ENCODE data around the gene ZBTB38. TPM values are rescaled to one million over a fixed set of nuclear protein-coding genes. Genes with fewer than 3 reads are reported as not detected.

Gene ZBTB38
- total RNA-seq, 3 donors from 2014 or later = 96.0 to 153 (median 144) TPM

DNA sequence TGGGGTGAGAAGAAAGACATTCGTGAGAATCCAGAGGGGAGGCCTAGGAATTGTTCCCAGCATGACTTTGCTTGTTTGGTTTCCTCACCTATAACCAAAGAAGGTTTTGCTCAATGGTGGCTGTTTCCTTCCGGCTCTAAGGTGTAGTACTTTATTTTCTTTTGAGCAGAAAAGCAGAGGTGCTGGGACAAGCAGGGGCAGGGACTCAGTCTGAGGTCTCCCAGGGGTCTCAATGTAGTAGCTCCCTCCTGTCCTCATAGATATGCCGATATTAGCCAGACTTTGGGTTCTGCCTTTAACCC is 41.6 kb downstream of the ZBTB38 start:
- TF ChIP-seq, protein P1, sequence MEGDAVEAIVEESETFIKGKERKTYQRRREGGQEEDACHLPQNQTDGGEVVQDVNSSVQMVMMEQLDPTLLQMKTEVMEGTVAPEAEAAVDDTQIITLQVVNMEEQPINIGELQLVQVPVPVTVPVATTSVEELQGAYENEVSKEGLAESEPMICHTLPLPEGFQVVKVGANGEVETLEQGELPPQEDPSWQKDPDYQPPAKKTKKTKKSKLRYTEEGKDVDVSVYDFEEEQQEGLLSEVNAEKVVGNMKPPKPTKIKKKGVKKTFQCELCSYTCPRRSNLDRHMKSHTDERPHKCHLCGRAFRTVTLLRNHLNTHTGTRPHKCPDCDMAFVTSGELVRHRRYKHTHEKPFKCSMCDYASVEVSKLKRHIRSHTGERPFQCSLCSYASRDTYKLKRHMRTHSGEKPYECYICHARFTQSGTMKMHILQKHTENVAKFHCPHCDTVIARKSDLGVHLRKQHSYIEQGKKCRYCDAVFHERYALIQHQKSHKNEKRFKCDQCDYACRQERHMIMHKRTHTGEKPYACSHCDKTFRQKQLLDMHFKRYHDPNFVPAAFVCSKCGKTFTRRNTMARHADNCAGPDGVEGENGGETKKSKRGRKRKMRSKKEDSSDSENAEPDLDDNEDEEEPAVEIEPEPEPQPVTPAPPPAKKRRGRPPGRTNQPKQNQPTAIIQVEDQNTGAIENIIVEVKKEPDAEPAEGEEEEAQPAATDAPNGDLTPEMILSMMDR (IDR thresholded peaks at IDR 0.05) = no peak
- ATAC-seq (no peak), DNase-seq (no peak)
- Histone ChIP-seq H3K4me1 (ENCODE audit: low read depth) (peaks cover 38% of the 10 kb centered on the region), H3K4me3 (no peak overlapping the region), H3K9me3 (no peaks in the 10 kb centered on the region), H3K36me3 (ENCODE audit: low read depth) (no peaks in the 10 kb centered on the region)
- intact Hi-C loops (cut with DNase I, micrococcal nuclease) = no loop called here

DNA sequence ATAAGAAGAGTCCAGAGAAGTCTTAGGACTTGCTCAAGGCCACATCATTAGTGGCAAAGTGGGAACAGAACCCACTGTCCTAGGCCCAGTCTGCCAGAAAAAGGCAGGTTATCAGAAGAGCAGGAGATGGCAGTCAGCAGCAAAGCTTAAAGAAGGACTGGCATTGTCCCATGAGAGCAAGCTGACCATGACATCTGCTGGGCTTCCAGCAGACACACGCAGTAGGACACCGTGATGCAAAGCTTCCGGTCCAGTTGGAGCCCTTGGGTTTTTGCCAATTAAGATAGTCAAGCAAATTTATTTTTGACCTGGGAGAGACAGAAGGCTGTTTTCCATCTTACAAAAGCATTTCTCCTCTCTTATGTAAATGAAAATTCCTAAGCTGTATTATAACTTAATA is 42.1 kb downstream of the ZBTB38 start:
- H3K4me1 ChIP-seq (ENCODE audit: low read depth) = peaks cover 38% of the 10 kb centered on the region
- no peak overlapping the region for H3K4me3 ChIP-seq
- TF ChIP-seq, protein P1 (IDR thresholded peaks at IDR 0.05) = no peak
- intact Hi-C loops (cut with DNase I, micrococcal nuclease) = no loop called here
- H3K36me3 ChIP-seq (ENCODE audit: low read depth) = no peaks in the 10 kb centered on the region
- ATAC-seq = peak; percentile 34
- H3K9me3 ChIP-seq = no peaks in the 10 kb centered on the region
- DNase-seq = peak in 1 of 3 donors; percentile 45

DNA sequence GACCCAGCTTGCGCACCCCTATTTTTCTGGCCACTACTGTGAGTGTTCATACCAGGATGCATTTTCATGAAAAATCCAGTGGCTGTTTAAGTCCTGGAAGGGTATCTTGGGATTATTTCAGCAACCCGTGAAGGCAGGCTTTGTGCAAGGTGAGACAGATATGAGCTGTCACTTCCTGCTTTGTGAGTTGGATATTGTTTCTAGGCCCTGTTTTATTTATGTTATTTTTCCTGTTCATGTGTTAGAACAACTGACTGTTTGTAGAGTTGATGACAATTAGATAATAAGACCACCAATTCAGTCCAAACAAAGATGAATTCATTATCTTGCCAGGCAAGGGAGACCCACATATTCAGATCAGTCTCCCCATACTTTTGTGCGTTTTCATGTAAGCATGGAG is 42.5 kb downstream of the ZBTB38 start:
- Histone ChIP-seq H3K4me1 (ENCODE audit: low read depth) (peaks cover 38% of the 10 kb centered on the region), H3K36me3 (ENCODE audit: low read depth) (no peaks in the 10 kb centered on the region), H3K9me3 (no peaks in the 10 kb centered on the region), H3K4me3 (no peak overlapping the region)
- TF ChIP-seq, protein P1 (IDR thresholded peaks at IDR 0.05) = no peak
- intact Hi-C loops (cut with DNase I, micrococcal nuclease) = no loop called here
- no peak for DNase-seq
- ATAC-seq = peak; percentile 30

DNA sequence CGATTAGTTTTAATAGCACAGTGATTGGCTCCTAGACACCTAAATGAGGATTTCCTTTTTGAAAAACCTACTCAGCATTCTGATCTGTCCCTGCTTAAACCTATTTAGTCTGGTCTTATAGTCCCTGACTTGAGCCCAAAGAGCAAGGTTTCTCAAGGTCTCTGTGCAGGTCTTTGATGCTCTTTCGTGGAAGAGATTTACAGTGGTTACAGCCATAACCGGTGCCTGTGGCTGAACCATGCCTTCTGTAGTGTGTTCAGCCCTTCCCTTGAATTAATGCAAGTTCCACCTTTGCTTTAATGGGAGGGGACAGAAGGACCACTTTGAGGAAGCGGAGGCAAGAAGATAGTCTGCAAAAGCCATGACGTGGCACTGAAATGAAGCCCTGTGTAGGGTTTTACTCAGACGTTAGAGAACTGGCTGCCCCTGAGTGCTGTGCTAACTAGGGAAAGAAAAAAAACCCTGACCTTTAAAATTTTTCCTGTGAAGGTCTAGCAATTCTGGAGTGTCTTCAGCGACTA is 43.0 kb downstream of the ZBTB38 start:
- no peak overlapping the region for H3K4me3 ChIP-seq
- peak; percentile 40 for ATAC-seq
- DNase-seq = peak in 1 of 3 donors; percentile 46
- TF ChIP-seq, protein P1 (IDR thresholded peaks at IDR 0.05) = no peak
- intact Hi-C loops (cut with DNase I, micrococcal nuclease) = no loop called here
- no peaks in the 10 kb centered on the region for H3K9me3 ChIP-seq
- H3K36me3 ChIP-seq (ENCODE audit: low read depth) = no peaks in the 10 kb centered on the region
- H3K4me1 ChIP-seq (ENCODE audit: low read depth) = peaks cover 38% of the 10 kb centered on the region

DNA sequence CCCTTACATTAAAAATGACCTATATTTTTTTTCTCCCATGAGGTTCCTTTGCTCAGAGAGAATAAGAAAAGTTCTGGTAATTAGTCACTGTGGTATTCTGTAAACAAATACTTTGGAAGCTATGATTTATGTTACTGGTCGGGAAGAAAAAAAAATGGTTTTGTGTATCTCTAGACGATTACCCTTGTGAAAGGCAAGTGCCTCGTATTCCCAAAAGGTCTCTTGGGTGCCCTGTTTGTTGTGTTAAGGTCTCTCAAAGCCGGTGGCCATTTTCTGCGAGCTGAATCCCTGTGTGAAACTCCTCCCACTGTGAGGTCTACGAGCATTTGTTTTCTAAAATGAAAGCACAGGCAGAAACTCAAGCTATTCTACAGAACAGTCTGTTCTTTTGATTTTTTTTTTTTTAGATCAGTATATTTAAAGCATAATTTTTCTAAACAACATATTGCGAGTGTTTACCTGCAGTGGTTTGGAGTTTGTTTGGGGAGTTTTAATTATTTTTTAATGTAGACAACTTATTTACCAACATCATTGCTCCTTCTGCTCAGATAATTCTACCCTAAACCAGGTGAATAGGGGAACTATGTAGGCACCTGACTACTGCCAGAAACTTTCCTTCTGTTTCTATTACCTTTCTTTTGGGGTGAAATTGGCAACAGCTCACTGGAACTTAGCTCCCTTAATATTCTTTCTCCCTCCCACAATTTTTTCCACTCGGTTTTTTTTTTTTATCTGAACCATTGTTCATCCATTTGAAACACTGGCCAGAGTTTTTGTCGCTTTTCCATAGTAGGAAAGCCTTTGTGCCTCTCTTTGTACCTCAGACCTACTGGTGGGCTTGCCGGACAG is 44.0 kb downstream of the ZBTB38 start:
- intact Hi-C loops (cut with DNase I, micrococcal nuclease) = no loop called here
- no peaks in the 10 kb centered on the region for H3K36me3 ChIP-seq (ENCODE audit: low read depth)
- no peaks in the 10 kb centered on the region for H3K9me3 ChIP-seq
- H3K4me1 ChIP-seq (ENCODE audit: low read depth) = peaks cover 38% of the 10 kb centered on the region
- H3K4me3 ChIP-seq = no peak overlapping the region
- ATAC-seq = peak; percentile 64
- TF ChIP-seq, protein P1 (IDR thresholded peaks at IDR 0.05) = no peak
- peak in 1 of 3 donors; percentile 75 for DNase-seq
